Nephron progenitor cell (in vitro differentiated cells): ENCODE results near the gene PDE4DIP.
"Not testable (repeated sequence)": the region's sequence is repeated elsewhere in the genome, so short reads cannot be mapped to it uniquely, and the experiment has no call there.

ENCODE experiments used
- DNase-seq: peaks from one replicate; pipeline ENCODE4 v3.0.0; 2021
- H3K27ac Mint-ChIP-seq: 2 replicates; pipeline ENCODE4 v1.8.0; 2021; ENCODE audit warnings: mild to moderate bottlenecking, moderate library complexity, mixed read lengths
- H3K27me3 Mint-ChIP-seq: 2 replicates; pipeline ENCODE4 v1.8.0; 2021; ENCODE audit warnings: mild to moderate bottlenecking, low read depth, mixed read lengths; ENCODE audit not compliant: poor library complexity
- H3K36me3 Mint-ChIP-seq: 2 replicates; pipeline ENCODE4 v1.8.0; 2021; ENCODE audit warnings: low read depth, mixed read lengths
- H3K4me1 Mint-ChIP-seq: 2 replicates; pipeline ENCODE4 v1.8.0; 2021; ENCODE audit warnings: mixed read lengths
- H3K4me3 Mint-ChIP-seq: 2 replicates; pipeline ENCODE4 v1.8.0; 2021; ENCODE audit warnings: mild to moderate bottlenecking, moderate library complexity, mixed read lengths
- H3K9me3 Mint-ChIP-seq: 2 replicates; pipeline ENCODE4 v1.8.0; 2021; ENCODE audit warnings: mild to moderate bottlenecking, moderate library complexity, mixed read lengths
- TF ChIP-seq, protein P1 (sequence below): fragments of 200-600 bp; sonication (generic); IDR thresholded peaks from 2 replicates; pipeline ENCODE4 v1.5.0; 2021; ENCODE audit warnings: antibody characterized with exemption

PDE4DIP gene

DNA sequence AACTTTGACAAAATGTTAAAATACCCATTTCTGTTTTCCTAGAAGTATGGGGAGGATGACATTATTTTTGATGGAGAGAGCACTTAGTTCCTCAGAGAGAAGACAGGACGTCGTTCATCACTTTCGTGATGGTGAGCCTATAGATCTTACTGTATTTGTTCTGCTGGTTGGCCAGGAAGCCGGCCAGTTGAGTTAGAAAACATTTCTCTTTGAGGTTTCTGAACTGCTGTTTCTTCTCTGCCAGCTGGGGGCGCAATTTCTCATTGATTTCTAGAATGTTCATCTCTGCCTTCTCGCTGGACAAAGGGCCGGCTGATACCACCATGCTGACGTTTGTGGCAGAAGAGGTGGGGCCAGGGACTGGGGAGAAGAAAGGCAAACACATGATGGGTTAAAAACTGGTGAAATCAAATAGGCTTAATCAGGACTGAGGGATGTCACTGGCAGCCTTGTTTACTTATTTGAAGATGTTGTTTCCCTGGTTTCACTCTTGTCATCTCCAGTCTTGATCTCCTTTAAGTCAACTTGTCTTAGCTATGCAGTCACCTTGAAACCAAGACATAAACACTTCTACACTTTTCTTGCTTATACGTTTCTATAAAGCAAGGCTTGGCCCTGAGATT lies 231.4 kb downstream of the PDE4DIP start:
- H3K27me3 Mint-ChIP-seq, H3K27ac Mint-ChIP-seq, H3K36me3 Mint-ChIP-seq, H3K4me1 Mint-ChIP-seq, DNase-seq, H3K4me3 Mint-ChIP-seq, H3K9me3 Mint-ChIP-seq: not testable (repeated sequence)
- TF ChIP-seq, protein P1, sequence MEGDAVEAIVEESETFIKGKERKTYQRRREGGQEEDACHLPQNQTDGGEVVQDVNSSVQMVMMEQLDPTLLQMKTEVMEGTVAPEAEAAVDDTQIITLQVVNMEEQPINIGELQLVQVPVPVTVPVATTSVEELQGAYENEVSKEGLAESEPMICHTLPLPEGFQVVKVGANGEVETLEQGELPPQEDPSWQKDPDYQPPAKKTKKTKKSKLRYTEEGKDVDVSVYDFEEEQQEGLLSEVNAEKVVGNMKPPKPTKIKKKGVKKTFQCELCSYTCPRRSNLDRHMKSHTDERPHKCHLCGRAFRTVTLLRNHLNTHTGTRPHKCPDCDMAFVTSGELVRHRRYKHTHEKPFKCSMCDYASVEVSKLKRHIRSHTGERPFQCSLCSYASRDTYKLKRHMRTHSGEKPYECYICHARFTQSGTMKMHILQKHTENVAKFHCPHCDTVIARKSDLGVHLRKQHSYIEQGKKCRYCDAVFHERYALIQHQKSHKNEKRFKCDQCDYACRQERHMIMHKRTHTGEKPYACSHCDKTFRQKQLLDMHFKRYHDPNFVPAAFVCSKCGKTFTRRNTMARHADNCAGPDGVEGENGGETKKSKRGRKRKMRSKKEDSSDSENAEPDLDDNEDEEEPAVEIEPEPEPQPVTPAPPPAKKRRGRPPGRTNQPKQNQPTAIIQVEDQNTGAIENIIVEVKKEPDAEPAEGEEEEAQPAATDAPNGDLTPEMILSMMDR: peak; percentile 12
